Pons (tissue), 1 donor: ENCODE data around the gene DGKI.

Source experiments
- DNase-seq: peaks from one replicate; pipeline ENCODE4 v3.0.0-alpha.2; 2016; ENCODE audit warnings: low spot score

Gene DGKI

DNA sequence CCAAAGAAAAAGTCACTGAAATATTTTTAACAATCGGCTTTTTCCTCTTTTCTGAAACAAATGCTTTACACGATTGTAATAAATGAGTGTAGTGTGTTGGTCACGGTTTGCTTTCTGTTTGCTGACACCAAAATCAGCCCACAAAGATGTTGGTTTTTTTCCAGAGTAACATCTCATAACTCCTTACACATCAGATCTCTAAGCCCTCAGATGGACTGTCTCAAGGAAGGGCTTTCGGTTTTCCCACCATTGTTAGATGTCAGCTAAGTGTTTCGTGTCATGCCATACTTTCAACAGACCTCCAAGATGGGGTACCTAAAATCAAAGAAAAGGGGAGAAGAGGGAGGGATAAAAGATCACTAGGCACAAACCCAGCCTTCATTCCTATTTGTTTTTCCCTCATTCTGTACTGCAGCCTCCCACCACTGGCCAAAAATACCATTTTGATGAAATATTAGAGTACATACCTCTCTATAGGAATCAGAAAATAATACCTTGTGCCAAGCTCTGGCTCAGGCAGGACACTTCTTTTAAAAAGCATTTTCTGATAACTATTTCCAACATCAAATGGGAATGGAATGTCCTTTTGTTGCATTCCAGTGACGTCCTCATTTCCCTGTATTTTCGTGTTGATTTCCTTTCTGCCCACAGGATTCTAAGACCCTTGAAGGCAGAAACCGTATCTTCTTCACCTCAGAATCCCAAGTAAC lies 159.1 kb downstream of the DGKI start:
- DNase-seq = no peak

- DNase-seq = peak; percentile 25
Measured at GRCh38 chr7:137685433-137686164, 161.2 kb downstream of the DGKI start.

DNA sequence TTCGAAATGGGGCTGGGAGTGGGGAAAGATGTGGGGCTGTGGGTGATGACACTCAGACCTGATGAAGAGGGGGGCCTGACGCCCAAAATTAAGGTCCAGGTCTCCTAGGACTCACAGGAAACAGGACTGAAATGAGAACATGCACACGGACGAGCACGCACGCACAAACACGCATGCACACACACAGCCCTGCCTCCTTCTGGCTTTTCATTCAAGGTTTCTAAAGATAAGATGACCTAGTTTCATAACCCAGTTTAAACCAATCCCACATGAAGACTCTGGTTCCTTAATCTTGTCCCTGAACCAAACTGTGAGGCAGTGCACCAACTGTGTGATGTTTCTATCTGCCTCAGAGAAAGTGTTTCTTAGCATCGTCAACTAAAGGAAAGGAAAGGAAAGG lies 162.0 kb downstream of the DGKI start:
- DNase-seq = no peak

DNA sequence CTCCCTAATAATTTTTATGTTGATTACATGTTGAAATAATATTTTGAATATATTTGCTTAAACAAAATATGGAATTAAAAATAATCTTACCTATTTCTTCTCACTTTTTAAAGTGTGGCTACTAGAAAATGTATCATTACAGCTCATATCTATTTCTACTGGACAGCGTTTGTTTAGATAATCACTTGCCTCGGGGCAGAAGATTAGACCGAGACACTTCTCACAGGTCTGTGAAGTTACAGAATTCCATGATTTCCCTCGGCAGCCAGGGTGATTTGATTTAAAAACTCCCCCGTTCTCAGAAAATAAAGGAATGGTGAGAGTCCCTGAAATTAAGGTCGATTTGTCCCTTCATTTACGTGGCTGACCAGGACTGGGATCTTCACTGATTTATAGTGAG lies 162.5 kb downstream of the DGKI start:
- DNase-seq = no peak

GRCh38 chr7:137682596-137682995 lies 164.2 kb downstream of the DGKI start:
- DNase-seq = no peak

- DNase-seq = no peak
Measured at GRCh38 chr7:137681657-137682562, 164.9 kb downstream of the DGKI start.

GRCh38 chr7:137674551-137675409 lies 172.0 kb downstream of the DGKI start:
- no peak for DNase-seq

GRCh38 chr7:137674048-137674447 lies 172.7 kb downstream of the DGKI start:
- no peak for DNase-seq

GRCh38 chr7:137671920-137672319 lies 174.9 kb downstream of the DGKI start:
- no peak for DNase-seq

GRCh38 chr7:137670222-137671064 lies 176.3 kb downstream of the DGKI start:
- no peak for DNase-seq

DNA sequence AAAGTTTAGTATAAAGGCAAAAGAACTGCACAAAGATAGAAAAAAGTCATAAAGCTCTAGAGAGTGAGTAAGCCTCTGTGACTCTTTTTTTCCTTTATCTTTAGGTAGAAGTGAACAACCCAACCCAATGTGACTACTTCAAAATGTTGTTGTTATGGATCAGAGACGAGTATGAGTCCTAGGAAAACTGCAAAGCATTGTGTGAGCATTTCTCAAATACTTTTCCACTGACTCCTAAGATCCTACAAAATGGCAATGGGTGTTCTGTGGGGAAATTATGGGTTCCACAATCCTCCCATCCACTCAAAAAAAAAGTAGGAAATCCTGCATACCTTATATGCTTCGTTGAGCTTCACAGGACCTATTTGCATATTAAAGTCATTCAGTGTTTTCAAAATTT lies 177.1 kb downstream of the DGKI start:
- no peak for DNase-seq

GRCh38 chr7:137668404-137668803 lies 178.4 kb downstream of the DGKI start:
- no peak for DNase-seq

DNA sequence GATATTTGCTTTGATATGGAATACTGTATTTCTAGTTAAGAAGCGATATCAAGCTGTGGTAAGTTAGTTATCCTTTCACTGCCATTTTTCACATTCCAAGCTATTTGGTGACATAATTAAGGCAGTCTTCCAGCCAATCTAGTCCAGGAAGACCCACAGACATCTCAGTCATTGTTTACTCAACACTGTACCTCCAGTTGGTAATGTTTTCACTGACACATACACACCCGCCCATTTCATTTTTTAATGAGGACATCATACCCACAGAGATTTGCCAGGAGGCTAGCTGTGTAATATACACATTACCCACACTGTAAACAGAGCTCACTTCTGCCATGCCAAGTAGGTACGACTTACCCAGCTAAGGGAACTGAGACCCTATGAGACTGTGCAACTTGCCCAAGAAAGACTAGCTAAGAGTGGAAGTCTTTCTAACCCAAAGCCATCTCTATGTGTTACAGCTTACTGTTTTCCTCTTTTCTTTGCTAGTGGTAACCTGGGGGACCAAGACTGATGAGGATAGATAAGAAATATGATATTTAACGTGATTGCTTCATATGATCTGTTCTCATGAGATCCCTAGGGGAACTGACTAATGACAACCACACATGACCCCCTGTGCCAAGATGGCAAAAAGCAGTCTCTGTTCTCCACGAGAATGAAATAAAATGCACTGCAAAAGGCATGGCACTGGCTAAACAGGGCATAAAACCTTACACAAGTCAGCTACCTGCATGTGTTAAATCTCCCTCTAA lies 179.0 kb downstream of the DGKI start:
- DNase-seq = no peak

GRCh38 chr7:137664846-137665245 lies 181.9 kb downstream of the DGKI start:
- DNase-seq = no peak

- DNase-seq = no peak
Measured at GRCh38 chr7:137661634-137662033, 185.1 kb downstream of the DGKI start.

DNA sequence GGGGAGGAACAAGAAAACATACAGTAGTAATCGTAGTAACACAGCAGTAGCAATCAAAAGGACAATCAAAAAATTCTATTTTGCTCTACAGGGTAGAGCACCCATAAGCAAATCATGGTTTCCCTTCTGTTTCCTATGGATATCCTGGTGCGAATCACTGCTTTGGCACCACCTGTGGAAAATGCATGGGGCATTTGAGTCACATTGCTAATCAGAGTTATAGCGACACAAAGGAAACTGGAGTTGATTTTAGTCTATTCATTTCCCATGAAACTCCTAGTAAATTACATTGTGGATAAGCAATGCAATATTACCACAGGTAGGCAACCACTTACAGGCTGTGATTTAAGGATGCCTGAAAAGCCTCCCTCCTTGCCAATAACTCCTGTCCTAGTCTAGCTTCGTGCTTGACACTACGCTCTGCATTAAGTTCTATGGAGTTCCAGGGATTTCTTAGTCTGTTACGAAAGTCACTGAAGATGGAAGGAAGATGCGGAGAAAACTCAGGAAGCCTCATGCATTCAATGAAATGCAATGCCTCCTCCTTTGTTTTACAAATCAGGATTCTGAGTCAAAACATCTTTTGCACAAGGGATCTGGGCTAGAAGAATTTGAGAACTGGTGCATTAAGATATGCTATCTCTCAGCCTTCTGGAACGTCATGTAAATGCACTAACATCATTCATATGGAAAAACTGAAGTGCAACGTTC lies 188.4 kb downstream of the DGKI start:
- no peak for DNase-seq

DNA sequence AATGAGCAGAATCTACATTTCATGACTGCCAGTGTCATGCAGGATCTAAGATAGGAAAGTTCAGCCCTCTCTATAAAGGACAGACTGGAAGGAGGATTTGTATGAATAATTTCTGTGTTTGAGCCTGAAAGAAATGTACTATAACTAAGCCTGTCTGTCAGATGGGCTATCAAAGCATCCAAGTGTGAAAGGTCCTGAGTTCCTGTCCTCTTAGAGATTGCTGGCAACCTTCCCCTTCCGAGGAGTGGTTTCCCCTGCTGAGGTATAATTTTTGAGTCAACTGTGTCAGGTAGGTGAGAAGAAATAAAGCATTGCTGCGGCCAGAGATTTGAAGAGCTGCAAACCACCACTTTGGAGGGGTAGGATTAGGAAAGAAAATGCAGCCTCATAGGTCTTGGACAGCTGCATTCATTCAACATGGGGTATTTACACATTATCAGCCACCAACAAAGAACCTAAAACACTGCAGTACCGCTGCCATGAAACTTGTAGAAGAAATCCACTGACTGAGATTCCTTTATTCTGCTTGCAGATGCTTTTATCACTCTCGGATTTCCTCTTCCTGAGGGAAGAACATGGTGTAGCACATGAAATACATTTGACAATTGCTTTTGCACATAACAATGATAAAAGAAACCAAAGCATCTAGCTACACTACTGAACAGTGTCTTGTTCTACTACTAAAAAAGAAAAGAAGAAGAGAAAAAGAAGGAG lies 189.1 kb downstream of the DGKI start:
- DNase-seq = no peak

GRCh38 chr7:137656850-137657232 lies 189.9 kb downstream of the DGKI start:
- no peak for DNase-seq
